PC-3 (cell line): Measurements from ENCODE around the gene DNAH1. TPM values are rescaled to one million over a fixed set of nuclear protein-coding genes. Genes with fewer than 3 reads are reported as not detected.

ENCODE experiments used
- ATAC-seq: fragments of 200-7000 bp; cut with Tn5 transposase; 2 replicates; pipeline ENCODE4 v1.9.1; 2020; ENCODE audit warnings: mild to moderate bottlenecking, moderate library complexity
- BruUV-seq: library from RNA; stranded (reverse); fragments of 400-500 nt; replicated peaks from 2 replicates; lab custom pipeline; 2021; lab: Mats Ljungman, UMichigan
- CTCF ChIA-PET: fragments of 300-600 bp; sonication (Branson Sonifier 250); formaldehyde crosslinking; loops from one replicate; lab custom pipeline; 2022; ENCODE audit warnings: antibody characterized with exemption; lab: Charles Lee
- POLR2A ChIA-PET: fragments of 300-600 bp; sonication (Branson Sonifier 250); formaldehyde crosslinking; loops from one replicate; lab custom pipeline; 2022; ENCODE audit warnings: antibody characterized with exemption; ENCODE audit not compliant: unreplicated experiment; lab: Charles Lee
- DNase-seq: peaks from one replicate; pipeline ENCODE4 v3.0.0-alpha.2; 2015
- H2AFZ ChIP-seq: fragments of 300-600 bp; sonication (generic); 2 replicates; pipeline ENCODE4 v1.6.0; 2016; ENCODE audit warnings: antibody characterized with exemption, low read length
- H3F3A ChIP-seq: fragments of 300-600 bp; sonication (generic); one replicate; pipeline ENCODE4 v1.6.0; 2017; ENCODE audit warnings: antibody characterized with exemption, low read length, control low read depth, mild to moderate bottlenecking; ENCODE audit not compliant: unreplicated experiment
- H3K27ac ChIP-seq: fragments of 300-600 bp; sonication (generic); 2 replicates; pipeline ENCODE4 v1.5.1; 2016; ENCODE audit warnings: mild to moderate bottlenecking, low read length
- H3K27me3 ChIP-seq: fragments of 300-600 bp; sonication (generic); 2 replicates; pipeline ENCODE4 v1.6.1; 2016; ENCODE audit warnings: low read length, mixed read lengths
- H3K36me3 ChIP-seq: fragments of 300-600 bp; sonication (generic); 2 replicates; pipeline ENCODE4 v1.6.1; 2016; ENCODE audit warnings: low read depth, mixed run types, low read length, mixed read lengths
- H3K4me1 ChIP-seq: fragments of 300-600 bp; sonication (generic); 2 replicates; pipeline ENCODE4 v1.5.1; 2016; ENCODE audit warnings: low read length; ENCODE audit not compliant: insufficient read depth
- H3K4me2 ChIP-seq: fragments of 300-600 bp; sonication (generic); 2 replicates; pipeline ENCODE4 v1.6.0; 2016; ENCODE audit warnings: low read length
- H3K4me3 ChIP-seq: fragments of 300-600 bp; sonication (generic); 2 replicates; pipeline ENCODE4 v1.5.1; 2016; ENCODE audit warnings: mild to moderate bottlenecking, low read length, mixed read lengths
- H3K79me2 ChIP-seq: fragments of 300-600 bp; sonication (generic); 2 replicates; pipeline ENCODE4 v1.6.1; 2017; ENCODE audit warnings: low read length, mixed read lengths
- H3K9ac ChIP-seq: fragments of 300-600 bp; sonication (generic); 2 replicates; pipeline ENCODE4 v1.6.0; 2016; ENCODE audit warnings: mild to moderate bottlenecking, low read length
- H3K9me2 ChIP-seq: fragments of 300-600 bp; sonication (generic); replicated peaks from 2 replicates; pipeline ENCODE4 v1.6.1; 2016; ENCODE audit warnings: mixed run types, low read length, mixed read lengths
- H3K9me3 ChIP-seq: fragments of 300-600 bp; sonication (generic); 2 replicates; pipeline ENCODE4 v1.6.1; 2016; ENCODE audit warnings: low read length, mixed read lengths
- H4K20me1 ChIP-seq: fragments of 300-600 bp; sonication (generic); 2 replicates; pipeline ENCODE4 v1.6.1; 2016; ENCODE audit warnings: low read length, mixed read lengths
- CTCF ChIP-seq: fragments of 300-600 bp; sonication (generic); conservative IDR thresholded peaks from 2 replicates; pipeline ENCODE4 v1.5.1; 2017; ENCODE audit warnings: antibody characterized with exemption, low read depth, mild to moderate bottlenecking, low read length
- EZH2 ChIP-seq: fragments of 300-600 bp; sonication (generic); IDR thresholded peaks from one replicate; pipeline ENCODE4 v1.6.1; 2017; ENCODE audit warnings: antibody characterized with exemption, mild to moderate bottlenecking, low read length; ENCODE audit not compliant: unreplicated experiment
- EZH2phosphoT487 ChIP-seq: fragments of 300-600 bp; sonication (generic); IDR thresholded peaks from 2 replicates; pipeline ENCODE4 v1.6.1; 2018; ENCODE audit warnings: mild to moderate bottlenecking, antibody characterized with exemption, low read length, borderline replicate concordance
- intact Hi-C: fragments of 100-400 bp; cut with micrococcal nuclease; formaldehyde crosslinking; loops from 2 replicates; pipeline ENCODE4 v1.9.0; 2023
- total RNA-seq: library from RNA; depleted of rRNA; stranded (reverse); fragments of >200 nt; gene quantifications from 2 replicates; pipeline ENCODE4 v1.2.3, GENCODE V29; 2014

The DNAH1 gene
- total RNA-seq, 1 experiment from 2014 or later: 2.2 TPM

- POLR2A ChIA-PET: no interaction called here
- Histone ChIP-seq H3K9ac (no peak overlapping the region), H3K27me3 (no peaks in the 10 kb centered on the region), H3K79me2 (peaks cover 13% of the 10 kb centered on the region), H3K4me2 (no peak overlapping the region), H3K4me3 (no peak overlapping the region), H3K9me3 (no peaks in the 10 kb centered on the region), H4K20me1 (no peaks in the 10 kb centered on the region), H3K9me2 (no peaks in the 10 kb centered on the region), H3K36me3 (peaks cover 7% of the 10 kb centered on the region; the same call in 1 of the 2 replicates), H2AFZ (no peak overlapping the region), H3K27ac (no peak overlapping the region), H3F3A (no peaks in the 10 kb centered on the region), H3K4me1 (peaks cover 18% of the 10 kb centered on the region)
- CTCF ChIA-PET: no interaction called here
- intact Hi-C loops: no loop called here
- ATAC-seq: no peak
- no TSS peak for BruUV-seq
- TF ChIP-seq EZH2phosphoT487 (no peak), EZH2 (no peak), CTCF (no peak)
- no peak for DNase-seq
Observed at GRCh38 chr3:52415800-52416199, 99.7 kb downstream of the DNAH1 start.

GRCh38 chr3:52420388-52420787 lies 104.3 kb downstream of the DNAH1 start:
- Histone ChIP-seq H4K20me1 (no peaks in the 10 kb centered on the region), H3K79me2 (no peaks in the 10 kb centered on the region), H3K36me3 (peaks cover 7% of the 10 kb centered on the region; the same call in 1 of the 2 replicates), H3K4me1 (no peaks in the 10 kb centered on the region), H3K4me2 (no peak overlapping the region), H3K9me2 (no peaks in the 10 kb centered on the region), H3K27me3 (no peaks in the 10 kb centered on the region), H3F3A (no peaks in the 10 kb centered on the region), H2AFZ (no peak overlapping the region), H3K27ac (no peak overlapping the region), H3K9ac (no peak overlapping the region), H3K9me3 (no peaks in the 10 kb centered on the region), H3K4me3 (no peak overlapping the region)
- intact Hi-C loops: no loop called here
- CTCF ChIA-PET: no interaction called here
- ATAC-seq (no peak), DNase-seq (no peak)
- POLR2A ChIA-PET: no interaction called here
- no peak for TF ChIP-seq CTCF
- TF ChIP-seq EZH2: no peak
- no peak for TF ChIP-seq EZH2phosphoT487
- BruUV-seq: no TSS peak

GRCh38 chr3:52422669-52423068 lies 106.5 kb downstream of the DNAH1 start:
- POLR2A ChIA-PET: no interaction called here
- H3K4me3 ChIP-seq: no peak overlapping the region
- no peaks in the 10 kb centered on the region for H3K4me1 ChIP-seq
- H3F3A ChIP-seq: no peaks in the 10 kb centered on the region
- no peak overlapping the region for H3K9ac ChIP-seq
- BruUV-seq: no TSS peak
- no peaks in the 10 kb centered on the region for H3K27me3 ChIP-seq
- no peak for DNase-seq
- H3K9me2 ChIP-seq: no peaks in the 10 kb centered on the region
- CTCF ChIA-PET: no interaction called here
- H3K79me2 ChIP-seq: no peaks in the 10 kb centered on the region
- H4K20me1 ChIP-seq: no peaks in the 10 kb centered on the region
- H3K9me3 ChIP-seq: no peaks in the 10 kb centered on the region
- H3K36me3 ChIP-seq: no peaks in the 10 kb centered on the region
- TF ChIP-seq EZH2phosphoT487 (no peak), CTCF (no peak), EZH2 (no peak)
- no peak overlapping the region for H3K4me2 ChIP-seq
- no peak for ATAC-seq
- no peak overlapping the region for H2AFZ ChIP-seq
- intact Hi-C loops: no loop called here
- no peak overlapping the region for H3K27ac ChIP-seq
